A549 (cell line): ENCODE data around the gene ZPLD1. TPM values are rescaled to one million over a fixed set of nuclear protein-coding genes. Genes with fewer than 3 reads are reported as not detected.

Experiments
- ATAC-seq, 2 experiments: fragments of 200-7000 bp in 1 of 2; fragments of >200 bp in 1 of 2; cut with Nextera tagmentation in 1 of 2; cut with Tn5 transposase in 1 of 2; 3 replicates each; pipeline versions ENCODE4 v1.8.0 to v1.9.1; 2018 to 2020; ENCODE audit warnings: mild to moderate bottlenecking in 1 of 2, moderate library complexity in 1 of 2
- CTCF ChIA-PET: fragments of 300-600 bp; sonication (Branson Sonifier 250); formaldehyde crosslinking; extraction: SDS; loops from one replicate; lab custom pipeline; 2021; ENCODE audit warnings: antibody characterized with exemption, inconsistent platforms; lab: Yijun Ruan, JAX
- POLR2A ChIA-PET: fragments of 350-600 bp; formaldehyde crosslinking; extraction: SDS; loops from one replicate; lab custom pipeline; 2021; ENCODE audit warnings: antibody characterized with exemption, inconsistent platforms; lab: Yijun Ruan, JAX
- DNase-seq, 2 experiments: peaks; one replicate each; pipeline versions ENCODE4 v3.0.0 to v3.0.0-alpha.2; 2011 to 2016; ENCODE audit warnings: low read depth in 1 of 2, low spot score in 1 of 2
- FAIRE-seq: peaks from 2 replicates; lab custom pipeline; 2011; peaks lifted over from hg19 to GRCh38; lab: Jason Lieb, UNC
- H3K27ac ChIP-seq, 2 experiments: fragments of >200 bp; sonication (Bioruptor Twin); formaldehyde crosslinking; 3 replicates each; pipeline ENCODE4 v1.5.1; 2016 to 2017
- H3K4me1 ChIP-seq: fragments of >200 bp; sonication (Bioruptor Twin); formaldehyde crosslinking; 3 replicates; pipeline ENCODE4 v1.6.1; 2016
- H3K4me2 ChIP-seq: fragments of >200 bp; sonication (Bioruptor Twin); formaldehyde crosslinking; 3 replicates; pipeline ENCODE4 v1.6.1; 2016
- H3K4me3 ChIP-seq: fragments of >200 bp; sonication (Bioruptor Twin); formaldehyde crosslinking; 3 replicates; pipeline ENCODE4 v1.5.1; 2016
- H3K9me3 ChIP-seq: fragments of >200 bp; sonication (Bioruptor Twin); formaldehyde crosslinking; 3 replicates; pipeline ENCODE4 v1.6.1; 2016
- CHD2 ChIP-seq: fragments of 150-350 bp; IDR thresholded peaks from 2 replicates; pipeline ENCODE4 v1.6.1; 2014; ENCODE audit warnings: low read length; ENCODE audit not compliant: partially characterized antibody
- EHF ChIP-seq: fragments of 250-450 bp; sonication (Bioruptor Pico); IDR thresholded peaks from 2 replicates; pipeline ENCODE4 v1.5.0; 2020; ENCODE audit warnings: mild to moderate bottlenecking
- EHMT2 ChIP-seq: fragments of 200-600 bp; sonication (generic); IDR thresholded peaks from 2 replicates; pipeline ENCODE4 v1.6.1; 2016; ENCODE audit warnings: antibody characterized with exemption, low read depth, mild to moderate bottlenecking, moderate library complexity
- EP300 ChIP-seq, 2 experiments: fragments of >200 bp; sonication (Bioruptor Twin); formaldehyde crosslinking; IDR thresholded peaks; 2 replicates in 1 of 2; 3 replicates in 1 of 2; pipeline ENCODE4 v1.6.1; 2016 to 2017
- FOSB ChIP-seq: fragments of 250-450 bp; sonication (Bioruptor Pico); IDR thresholded peaks from 2 replicates; pipeline ENCODE4 v1.5.0; 2020; ENCODE audit warnings: mild to moderate bottlenecking, moderate library complexity
- FOSL2 ChIP-seq, 2 experiments: fragments of 450-650 bp in 1 of 2; fragments of >200 bp in 1 of 2; sonication (Bioruptor Twin) in 1 of 2; formaldehyde crosslinking; IDR thresholded peaks; 2 replicates each; pipeline versions ENCODE4 v1.5.0 to v1.6.1; 2016 to 2020; ENCODE audit warnings: mild to moderate bottlenecking in 1 of 2, moderate library complexity in 1 of 2
- FOXS1 ChIP-seq: fragments of 250-450 bp; sonication (Bioruptor Pico); IDR thresholded peaks from 2 replicates; pipeline ENCODE4 v1.5.0; 2020; ENCODE audit warnings: mild to moderate bottlenecking, moderate library complexity
- GATA3 ChIP-seq: IDR thresholded peaks from 2 replicates; pipeline ENCODE4 v1.6.1; 2012; ENCODE audit warnings: borderline replicate concordance
- HOXA7 ChIP-seq: fragments of 250-450 bp; sonication (Bioruptor Pico); IDR thresholded peaks from 2 replicates; pipeline ENCODE4 v1.5.0; 2020; ENCODE audit warnings: mild to moderate bottlenecking, moderate library complexity
- HOXB13 ChIP-seq: fragments of 250-450 bp; sonication (Bioruptor Pico); IDR thresholded peaks from 2 replicates; pipeline ENCODE4 v1.5.0; 2020; ENCODE audit warnings: low read depth, mild to moderate bottlenecking, moderate library complexity
- JUNB ChIP-seq: fragments of >200 bp; sonication (Bioruptor Twin); formaldehyde crosslinking; IDR thresholded peaks from 2 replicates; pipeline ENCODE4 v1.6.1; 2016
- KDM5A ChIP-seq: fragments of 200-600 bp; sonication (generic); IDR thresholded peaks from 2 replicates; pipeline ENCODE4 v1.6.1; 2016; ENCODE audit warnings: antibody characterized with exemption, mild to moderate bottlenecking
- NFE2L2 ChIP-seq: fragments of 150-350 bp; conservative IDR thresholded peaks from 2 replicates; pipeline ENCODE4 v1.6.1; 2014; ENCODE audit warnings: low read length
- POLR2AphosphoS2 ChIP-seq: conservative IDR thresholded peaks from 2 replicates; pipeline ENCODE4 v1.6.1; 2012; ENCODE audit warnings: low read length, improper control_type of control experiment, inconsistent platforms
- RAD21 ChIP-seq, 2 experiments: fragments of >200 bp in 1 of 2; sonication (Bioruptor Twin) in 1 of 2; formaldehyde crosslinking in 1 of 2; IDR thresholded peaks in 1 of 2; conservative IDR thresholded peaks in 1 of 2; 2 replicates in 1 of 2; 3 replicates in 1 of 2; pipeline ENCODE4 v1.6.1; 2012 to 2018; ENCODE audit warnings: inconsistent platforms in 1 of 2
- RARB ChIP-seq: fragments of 250-450 bp; sonication (Bioruptor Pico); IDR thresholded peaks from 2 replicates; pipeline ENCODE4 v1.8.0; 2021; ENCODE audit warnings: mild to moderate bottlenecking, moderate library complexity
- SREBF2 ChIP-seq: fragments of 450-650 bp; IDR thresholded peaks from 2 replicates; pipeline ENCODE4 v1.6.1; 2014; ENCODE audit warnings: mild to moderate bottlenecking, moderate library complexity
- TFCP2L1 ChIP-seq: fragments of 250-450 bp; sonication (Bioruptor Pico); IDR thresholded peaks from 2 replicates; pipeline ENCODE4 v1.5.0; 2021; ENCODE audit warnings: mild to moderate bottlenecking
- TP53 ChIP-seq: fragments of 250-450 bp; sonication (Bioruptor Pico); IDR thresholded peaks from 2 replicates; pipeline ENCODE4 v1.5.0; 2021; ENCODE audit warnings: mild to moderate bottlenecking, moderate library complexity
- ZC3H11A ChIP-seq: fragments of 450-650 bp; IDR thresholded peaks from 2 replicates; pipeline ENCODE4 v1.6.1; 2014; ENCODE audit warnings: antibody characterized with exemption, mild to moderate bottlenecking
- ZNF302 ChIP-seq: fragments of 250-450 bp; sonication (Bioruptor Pico); IDR thresholded peaks from 2 replicates; pipeline ENCODE4 v1.9.0; 2021; ENCODE audit warnings: inconsistent platforms, mild to moderate bottlenecking, moderate library complexity
- ZSCAN20 ChIP-seq: fragments of 250-450 bp; sonication (Bioruptor Pico); IDR thresholded peaks from 2 replicates; pipeline ENCODE4 v1.8.0; 2022; ENCODE audit warnings: mild to moderate bottlenecking, moderate library complexity
- WGBS: methylation state at CpG from one replicate; pipeline ENCODE4 v1.1.6; 2017; ENCODE audit errors: missing lambda C conversion rate; 5-methylcytosine and 5-hydroxymethylcytosine counted together
- polyA plus RNA-seq, 4 experiments: library from polyadenylated mRNA; depleted of rRNA in 3 of 4; stranded (reverse); fragments of >200 nt; fragmentation: RNase III in 1 of 4; extraction: RNeasy Plus Mini Kit Qiagen cat#74134 plus additional on column Dnase treatment in 1 of 4; gene quantifications; 2 replicates in 3 of 4; 3 replicates in 1 of 4; pipeline ENCODE4 v1.2.3, GENCODE V29; 2011 to 2017
- TF ChIP-seq, protein P1 (sequence below): fragments of 450-650 bp; IDR thresholded peaks from 2 replicates; pipeline ENCODE4 v1.6.1; 2014; ENCODE audit warnings: antibody characterized with exemption
- TF ChIP-seq, protein P2 (sequence below): IDR thresholded peaks from 2 replicates; pipeline ENCODE4 v1.6.1; 2012
- TF ChIP-seq, protein P3 (sequence below): fragments of 150-350 bp; IDR thresholded peaks from 2 replicates; pipeline ENCODE4 v1.6.1; 2014; ENCODE audit warnings: low read depth, mild to moderate bottlenecking, low read length

The ZPLD1 gene
- polyA plus RNA-seq, 2 of the 4 experiments (the other 2 are of a cell fraction), result 0.03 to 0.05 TPM

DNA sequence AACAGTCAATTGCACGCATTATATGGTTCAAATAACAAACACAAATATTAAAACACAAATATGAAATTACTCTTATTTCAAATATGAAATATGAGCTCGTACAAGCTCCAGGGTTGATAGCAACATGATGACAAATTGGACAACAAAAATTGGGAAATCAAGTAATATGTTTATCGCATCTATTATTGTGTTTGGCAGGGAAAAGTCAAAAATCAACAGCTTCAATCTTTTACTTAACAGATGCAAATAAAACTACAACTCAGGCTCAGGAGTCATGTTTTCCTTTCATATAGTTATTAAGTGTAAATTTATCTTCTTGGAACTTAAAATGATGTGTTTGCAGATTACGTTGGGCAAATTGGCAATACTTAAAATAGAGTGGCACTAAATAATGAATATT lies 41.4 kb downstream of the ZPLD1 start:
- CTCF ChIA-PET, result no interaction called here
- no peak overlapping the region for H3K4me2 ChIP-seq
- no peak for FAIRE-seq
- POLR2A ChIA-PET, result no interaction called here
- no peak for DNase-seq
- no peak overlapping the region for H3K27ac ChIP-seq
- WGBS, result 61% methylated on average over 4 of the region's 4 CpGs
- no peak overlapping the region for H3K4me3 ChIP-seq
- H3K4me1 ChIP-seq, result no peaks in the 10 kb centered on the region
- TF ChIP-seq FOSL2 (IDR thresholded peaks at IDR 0.05), result no peak
- TF ChIP-seq FOSL2 (CRISPR knock-in tag; IDR thresholded peaks at IDR 0.05), result no peak
- TF ChIP-seq ZNF302 (CRISPR knock-in tag), result no peak
- no peak for TF ChIP-seq POLR2AphosphoS2
- TF ChIP-seq KDM5A, result no peak
- no peak for TF ChIP-seq ZSCAN20 (CRISPR knock-in tag)
- TF ChIP-seq NFE2L2, result no peak
- TF ChIP-seq, protein P1, sequence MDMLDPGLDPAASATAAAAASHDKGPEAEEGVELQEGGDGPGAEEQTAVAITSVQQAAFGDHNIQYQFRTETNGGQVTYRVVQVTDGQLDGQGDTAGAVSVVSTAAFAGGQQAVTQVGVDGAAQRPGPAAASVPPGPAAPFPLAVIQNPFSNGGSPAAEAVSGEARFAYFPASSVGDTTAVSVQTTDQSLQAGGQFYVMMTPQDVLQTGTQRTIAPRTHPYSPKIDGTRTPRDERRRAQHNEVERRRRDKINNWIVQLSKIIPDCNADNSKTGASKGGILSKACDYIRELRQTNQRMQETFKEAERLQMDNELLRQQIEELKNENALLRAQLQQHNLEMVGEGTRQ, result no peak
- no peak for TF ChIP-seq EHF (CRISPR knock-in tag)
- TF ChIP-seq CHD2, result no peak
- no peak for TF ChIP-seq FOXS1
- no peak for TF ChIP-seq ZC3H11A
- TF ChIP-seq, protein P2, sequence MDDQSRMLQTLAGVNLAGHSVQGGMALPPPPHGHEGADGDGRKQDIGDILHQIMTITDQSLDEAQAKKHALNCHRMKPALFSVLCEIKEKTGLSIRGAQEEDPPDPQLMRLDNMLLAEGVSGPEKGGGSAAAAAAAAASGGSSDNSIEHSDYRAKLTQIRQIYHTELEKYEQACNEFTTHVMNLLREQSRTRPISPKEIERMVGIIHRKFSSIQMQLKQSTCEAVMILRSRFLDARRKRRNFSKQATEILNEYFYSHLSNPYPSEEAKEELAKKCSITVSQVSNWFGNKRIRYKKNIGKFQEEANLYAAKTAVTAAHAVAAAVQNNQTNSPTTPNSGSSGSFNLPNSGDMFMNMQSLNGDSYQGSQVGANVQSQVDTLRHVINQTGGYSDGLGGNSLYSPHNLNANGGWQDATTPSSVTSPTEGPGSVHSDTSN, result no peak
- TF ChIP-seq EP300 (IDR thresholded peaks at IDR 0.05), result no peak
- TF ChIP-seq GATA3, result no peak
- TF ChIP-seq, all 56 proteins: peak for 0
- ATAC-seq, result no peak
- H3K9me3 ChIP-seq, result no peaks in the 10 kb centered on the region

DNA sequence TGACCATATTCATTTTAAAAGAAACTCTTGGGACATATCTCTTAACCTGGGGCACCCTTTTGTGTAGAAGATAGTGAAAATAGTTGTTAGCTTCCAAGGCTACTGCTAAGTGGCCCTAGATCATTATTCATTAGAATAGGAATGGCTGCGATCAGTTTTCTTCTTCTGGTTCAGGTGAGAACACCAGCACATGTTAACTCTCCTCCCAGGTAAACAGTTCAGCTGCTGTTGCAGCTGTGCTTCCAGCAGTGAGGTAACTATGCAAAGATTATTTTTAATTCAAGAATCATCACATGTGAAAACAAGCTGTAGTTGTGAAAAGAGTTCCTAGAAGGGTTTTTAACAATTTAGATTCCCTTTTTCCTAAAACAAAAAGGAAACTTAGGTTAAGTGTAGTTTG lies 43.3 kb downstream of the ZPLD1 start:
- Histone ChIP-seq H3K4me3 (no peak overlapping the region), H3K9me3 (no peaks in the 10 kb centered on the region), H3K4me2 (no peak overlapping the region), H3K27ac (no peak overlapping the region), H3K4me1 (no peaks in the 10 kb centered on the region)
- no peak for FAIRE-seq
- DNase-seq, result no peak
- no peak for ATAC-seq
- TF ChIP-seq HOXB13 (no peak), EHMT2 (no peak), RARB (no peak), TP53 (CRISPR knock-in tag) (no peak), SREBF2 (no peak), FOSB (CRISPR knock-in tag) (no peak), FOSL2 (IDR thresholded peaks at IDR 0.05) (no peak), FOSL2 (CRISPR knock-in tag; IDR thresholded peaks at IDR 0.05) (no peak), TFCP2L1 (CRISPR knock-in tag) (no peak), POLR2AphosphoS2 (no peak), EP300 (IDR thresholded peaks at IDR 0.05) (no peak), HOXA7 (no peak), JUNB (no peak), RAD21 (conservative IDR thresholded peaks at IDR 0.05 in 1 of 2, IDR thresholded peaks at IDR 0.05 in 1 of 2) (no peak)
- TF ChIP-seq, protein P3, sequence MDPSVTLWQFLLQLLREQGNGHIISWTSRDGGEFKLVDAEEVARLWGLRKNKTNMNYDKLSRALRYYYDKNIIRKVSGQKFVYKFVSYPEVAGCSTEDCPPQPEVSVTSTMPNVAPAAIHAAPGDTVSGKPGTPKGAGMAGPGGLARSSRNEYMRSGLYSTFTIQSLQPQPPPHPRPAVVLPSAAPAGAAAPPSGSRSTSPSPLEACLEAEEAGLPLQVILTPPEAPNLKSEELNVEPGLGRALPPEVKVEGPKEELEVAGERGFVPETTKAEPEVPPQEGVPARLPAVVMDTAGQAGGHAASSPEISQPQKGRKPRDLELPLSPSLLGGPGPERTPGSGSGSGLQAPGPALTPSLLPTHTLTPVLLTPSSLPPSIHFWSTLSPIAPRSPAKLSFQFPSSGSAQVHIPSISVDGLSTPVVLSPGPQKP, result no peak
- TF ChIP-seq, protein P1, result no peak
- ChIA-PET POLR2A (no interaction called here), CTCF (interaction anchor here (0.5 to 1.2 kb wide), 2 partner anchors 27 to 249 kb away, joined by 3 read pairs; no protein-coding TSS in a partner anchor)
- WGBS, result 81% methylated on average over 1 of the region's 1 CpG
